22Rv1 (cell line): Measurements from ENCODE around the gene DNER.

Source experiments
- H3K27ac ChIP-seq: fragments of 450-650 bp; 2 replicates; pipeline ENCODE4 v1.5.1; 2017
- ZFX ChIP-seq: fragments of 450-650 bp; IDR thresholded peaks from 2 replicates; pipeline ENCODE4 v1.6.1; 2017; ENCODE audit warnings: antibody characterized with exemption, borderline replicate concordance
- TF ChIP-seq, protein P1 (sequence below): fragments of 450-650 bp; IDR thresholded peaks from 2 replicates; pipeline ENCODE4 v1.5.1; 2017; ENCODE audit warnings: mild to moderate bottlenecking

DNER gene

GRCh38 chr2:229528846-229529245 lies 185.5 kb downstream of the DNER start:
- no peak overlapping the region for H3K27ac ChIP-seq
- TF ChIP-seq ZFX, result no peak
- TF ChIP-seq, protein P1, sequence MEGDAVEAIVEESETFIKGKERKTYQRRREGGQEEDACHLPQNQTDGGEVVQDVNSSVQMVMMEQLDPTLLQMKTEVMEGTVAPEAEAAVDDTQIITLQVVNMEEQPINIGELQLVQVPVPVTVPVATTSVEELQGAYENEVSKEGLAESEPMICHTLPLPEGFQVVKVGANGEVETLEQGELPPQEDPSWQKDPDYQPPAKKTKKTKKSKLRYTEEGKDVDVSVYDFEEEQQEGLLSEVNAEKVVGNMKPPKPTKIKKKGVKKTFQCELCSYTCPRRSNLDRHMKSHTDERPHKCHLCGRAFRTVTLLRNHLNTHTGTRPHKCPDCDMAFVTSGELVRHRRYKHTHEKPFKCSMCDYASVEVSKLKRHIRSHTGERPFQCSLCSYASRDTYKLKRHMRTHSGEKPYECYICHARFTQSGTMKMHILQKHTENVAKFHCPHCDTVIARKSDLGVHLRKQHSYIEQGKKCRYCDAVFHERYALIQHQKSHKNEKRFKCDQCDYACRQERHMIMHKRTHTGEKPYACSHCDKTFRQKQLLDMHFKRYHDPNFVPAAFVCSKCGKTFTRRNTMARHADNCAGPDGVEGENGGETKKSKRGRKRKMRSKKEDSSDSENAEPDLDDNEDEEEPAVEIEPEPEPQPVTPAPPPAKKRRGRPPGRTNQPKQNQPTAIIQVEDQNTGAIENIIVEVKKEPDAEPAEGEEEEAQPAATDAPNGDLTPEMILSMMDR, result no peak

DNA sequence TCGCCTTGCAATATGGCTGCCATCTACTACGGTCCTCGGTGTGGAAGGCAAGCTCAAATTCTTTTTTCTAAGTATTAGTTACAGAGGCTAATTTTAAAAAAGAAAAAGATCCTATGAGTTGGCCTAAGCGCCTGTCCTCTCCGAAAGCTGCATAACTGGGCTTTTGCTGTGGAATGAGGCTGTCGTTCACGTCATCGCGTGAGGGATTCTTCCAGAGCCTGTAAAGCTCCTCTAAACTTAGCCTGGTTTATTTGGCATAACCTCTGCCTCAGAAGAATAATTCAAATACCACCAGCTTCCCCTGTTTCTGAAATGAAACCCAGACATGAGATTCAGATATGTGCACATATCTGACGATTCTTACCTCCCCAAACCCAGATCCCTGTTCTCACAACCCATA lies 187.4 kb downstream of the DNER start:
- no peak overlapping the region for H3K27ac ChIP-seq
- TF ChIP-seq, protein P1, result no peak
- TF ChIP-seq ZFX, result no peak

DNA sequence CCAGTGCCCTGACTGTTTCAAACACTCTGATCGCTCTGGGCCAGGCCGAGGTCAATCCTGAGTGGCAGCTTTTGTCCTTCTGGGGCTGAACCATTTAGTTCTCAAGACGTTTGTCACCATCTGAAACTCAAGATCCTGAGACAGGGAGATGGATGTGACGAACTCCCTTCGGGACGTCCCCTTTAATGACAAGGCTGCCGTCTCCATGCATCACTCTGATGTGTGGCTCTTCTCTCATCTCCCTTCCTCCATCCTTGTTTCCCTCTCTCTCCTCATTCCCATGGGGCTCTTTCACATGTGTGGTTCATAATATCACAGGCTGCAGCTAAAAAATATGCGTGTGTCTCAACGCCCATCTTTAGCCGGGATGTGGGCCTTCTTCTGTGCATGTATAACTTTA lies 189.6 kb downstream of the DNER start:
- TF ChIP-seq, protein P1, result no peak
- no peak for TF ChIP-seq ZFX

GRCh38 chr2:229523663-229524062 lies 190.7 kb downstream of the DNER start:
- TF ChIP-seq ZFX, result no peak
- TF ChIP-seq, protein P1, result no peak
- no peak overlapping the region for H3K27ac ChIP-seq

More for the DNA sequence above, 189.6 kb downstream of the DNER start:
- no peak overlapping the region for H3K27ac ChIP-seq

DNA sequence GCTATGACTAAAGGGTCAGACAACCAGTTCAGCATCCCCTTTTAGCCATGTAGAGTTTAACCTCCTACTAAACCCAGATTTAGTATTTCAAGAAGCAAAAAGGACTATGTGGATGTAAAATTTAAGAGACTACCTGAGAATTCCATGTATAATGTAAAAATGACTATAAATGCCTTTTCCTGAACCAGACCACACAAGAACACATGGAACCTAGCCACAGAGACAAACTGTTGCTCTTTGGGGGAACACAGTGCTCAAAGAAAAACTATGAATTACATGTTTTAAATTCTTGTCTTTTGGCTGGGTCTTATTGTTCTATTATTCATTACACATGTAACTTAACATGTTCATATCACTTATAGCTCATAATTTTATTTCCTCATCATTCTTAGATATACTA lies 192.8 kb downstream of the DNER start:
- no peak for TF ChIP-seq ZFX
- TF ChIP-seq, protein P1, result no peak
- no peak overlapping the region for H3K27ac ChIP-seq

GRCh38 chr2:229520691-229521096 lies 193.7 kb downstream of the DNER start:
- no peak overlapping the region for H3K27ac ChIP-seq
- no peak for TF ChIP-seq ZFX
- TF ChIP-seq, protein P1, result no peak

DNA sequence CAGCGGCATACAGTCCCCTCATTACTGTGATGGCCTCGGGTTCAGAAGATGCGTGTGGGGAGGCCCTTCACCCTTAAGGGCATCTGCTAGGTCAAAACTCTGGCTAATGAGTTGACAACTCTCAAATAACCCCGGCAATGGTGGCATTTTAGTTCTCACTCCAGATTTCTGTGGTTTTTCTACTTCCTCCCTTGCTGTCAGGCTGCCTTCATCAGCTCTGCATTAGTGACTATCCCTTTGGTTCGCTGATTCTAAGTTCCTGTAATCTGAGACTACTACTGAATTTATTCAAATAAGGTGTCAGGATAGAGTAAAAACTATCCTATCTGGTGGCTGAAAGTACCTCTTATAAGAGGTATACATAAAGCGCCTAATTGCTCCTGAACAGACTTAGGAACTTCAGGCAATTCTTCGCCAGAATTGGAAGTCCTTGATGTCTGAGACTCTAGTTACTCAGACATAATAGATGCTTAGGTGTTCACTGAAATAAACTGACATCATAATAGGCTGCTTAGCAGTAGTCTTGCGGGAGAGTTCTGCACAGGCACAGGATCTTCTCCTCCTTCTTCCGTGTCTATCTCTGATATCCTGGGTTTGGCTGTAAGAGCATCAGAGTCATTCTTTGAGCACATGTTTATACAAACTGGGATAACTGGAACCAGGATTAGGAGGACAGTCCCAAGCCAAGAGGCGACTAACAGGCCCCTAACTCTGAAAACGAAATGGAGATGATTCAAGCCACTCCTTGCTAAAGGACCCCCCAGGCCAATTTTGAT lies 194.5 kb downstream of the DNER start:
- H3K27ac ChIP-seq, result no peak overlapping the region
- TF ChIP-seq, protein P1, result no peak
- TF ChIP-seq ZFX, result no peak
